ENCODE measurements around the gene CLCF1. TPM values are rescaled to one million over a fixed set of nuclear protein-coding genes. Genes with fewer than 3 reads are reported as not detected.

CLCF1 gene
- total RNA-seq: 6.3 and 11.2 TPM in 2 replicates

GRCh38 chr11:67372993-67373647 lies at the start of gene CLCF1:
TSS of gene CLCF1 (minus strand) at chr11:67373598. CDS start at chr11:67373539, 59 bp downstream.

GRCh38 chr11:67415501-67416304 lies 42.3 kb upstream of the CLCF1 start, which contains the start of gene CARNS1:
TSS of gene CARNS1 (plus strand) at chr11:67415678. CDS start at chr11:67416200, 522 bp downstream.

GRCh38 chr11:67401495-67402191 lies 28.2 kb upstream of the CLCF1 start, which contains the start of gene PPP1CA:
TSS of gene PPP1CA (minus strand) at chr11:67401858. CDS start at chr11:67401782, 76 bp downstream.

GRCh38 chr11:67391304-67392182 lies 18.1 kb upstream of the CLCF1 start, which contains the start of gene RAD9A:
TSS of gene RAD9A (plus strand) at chr11:67391986. CDS start at chr11:67392045, 59 bp downstream.

GRCh38 chr11:67353317-67354074 lies 19.9 kb downstream of the CLCF1 start, which contains the start of gene POLD4:
TSS of gene POLD4 (minus strand) at chr11:67353546. CDS start at chr11:67353399, 147 bp downstream.

Other genes with a start within 250 kb of the CLCF1 start
- gene GRK2, start 107.1 kb downstream of the CLCF1 start, total RNA-seq: 39.5 and 46.4 TPM in 2 replicates
- gene ANKRD13D, start 84.3 kb downstream of the CLCF1 start, total RNA-seq: 30.8 and 31.9 TPM in 2 replicates
- gene SSH3, start 70.1 kb downstream of the CLCF1 start, total RNA-seq: 11.5 and 16.7 TPM in 2 replicates
- 123 and 166 TPM in 2 replicates for gene POLD4, start 20.1 kb downstream of the CLCF1 start, total RNA-seq
- gene RAD9A, start 18.4 kb upstream of the CLCF1 start, total RNA-seq: 3.0 and 6.1 TPM in 2 replicates
- gene PPP1CA, start 28.3 kb upstream of the CLCF1 start, total RNA-seq: 306 and 335 TPM in 2 replicates
- gene TBC1D10C, start 30.5 kb upstream of the CLCF1 start, total RNA-seq: not detected in 2 replicates
- 0.86 TPM in 1 of 2 replicates, not detected in the other for gene CARNS1, start 42.1 kb upstream of the CLCF1 start, total RNA-seq
- gene RPS6KB2, start 54.9 kb upstream of the CLCF1 start, total RNA-seq: 64.0 and 77.3 TPM in 2 replicates
- gene PTPRCAP, start 64.1 kb upstream of the CLCF1 start, total RNA-seq: 0.89 TPM in 1 of 2 replicates, not detected in the other
- gene CORO1B, start 69.9 kb upstream of the CLCF1 start, total RNA-seq: 109 and 128 TPM in 2 replicates
- not detected in 2 replicates for gene GPR152, start 79.1 kb upstream of the CLCF1 start, total RNA-seq
- not detected in 2 replicates for gene CABP4, start 81.8 kb upstream of the CLCF1 start, total RNA-seq
- gene TMEM134, start 95.7 kb upstream of the CLCF1 start, total RNA-seq: 27.4 and 56.9 TPM in 2 replicates
- gene AIP, start 109.4 kb upstream of the CLCF1 start, total RNA-seq: 63.6 and 75.2 TPM in 2 replicates
- gene PITPNM1, start 131.8 kb upstream of the CLCF1 start, total RNA-seq: 29.2 and 30.3 TPM in 2 replicates
- gene CDK2AP2, start 134.6 kb upstream of the CLCF1 start, total RNA-seq: 41.2 and 48.4 TPM in 2 replicates
- gene CABP2, start 149.8 kb upstream of the CLCF1 start, total RNA-seq: not detected in 2 replicates
- gene GSTP1, start 210.2 kb upstream of the CLCF1 start, total RNA-seq: 1,006 and 1,636 TPM in 2 replicates
- 248 and 322 TPM in 2 replicates for gene NDUFV1, start 233.3 kb upstream of the CLCF1 start, total RNA-seq

Data from myometrial cell (primary cell).